ENCODE results near the gene PTPRG. TPM values are rescaled to one million over a fixed set of nuclear protein-coding genes. Genes with fewer than 3 reads are reported as not detected.

PTPRG gene
- total and polyA plus RNA-seq, 12 donors, result 6.3 to 119 (median 72.2) TPM

- intact Hi-C loops (cut with DNase I), result no loop called here
- Histone ChIP-seq H3K36me3 (replicated peaks in 1 of 2) (no peaks in the 10 kb centered on the region), H3K27me3 (no peaks in the 10 kb centered on the region), H3K27ac (no peak overlapping the region), H3K4me1 (replicated peaks in 1 of 2) (peaks cover 0 to 20% of the 10 kb centered on the region in 2 donors), H3K9me3 (replicated peaks in 1 of 3) (no peaks in the 10 kb centered on the region), H3K4me3 (no peak overlapping the region)
- TF ChIP-seq POLR2A (IDR thresholded peaks at IDR 0.05) (no peak), CTCF (IDR thresholded peaks at IDR 0.05) (no peak)
- DNase-seq, result no peak
- WGBS, 4 donors, result 62 to 73% (median 68%) methylated on average over 2 of the region's 2 CpGs
Observed at GRCh38 chr3:62246094-62246493, 684.7 kb downstream of the PTPRG start.

GRCh38 chr3:62246985-62247384 lies 685.6 kb downstream of the PTPRG start:
- intact Hi-C loops (cut with DNase I), result no loop called here
- Histone ChIP-seq H3K27me3 (no peaks in the 10 kb centered on the region), H3K4me3 (no peak overlapping the region), H3K27ac (no peak overlapping the region), H3K36me3 (replicated peaks in 1 of 2) (no peaks in the 10 kb centered on the region), H3K9me3 (replicated peaks in 1 of 3) (no peaks in the 10 kb centered on the region), H3K4me1 (replicated peaks in 1 of 2) (peaks cover 0 to 21% of the 10 kb centered on the region in 2 donors)
- TF ChIP-seq CTCF (IDR thresholded peaks at IDR 0.05), result no peak
- TF ChIP-seq POLR2A (IDR thresholded peaks at IDR 0.05), result no peak
- DNase-seq, result no peak
- WGBS, 4 donors, result 61 to 86% (median 79%) methylated on average over 1 of the region's 1 CpG

GRCh38 chr3:62248734-62249483 lies 687.5 kb downstream of the PTPRG start:
- Histone ChIP-seq H3K4me3 (no peak overlapping the region), H3K4me1 (replicated peaks in 1 of 2) (peaks cover 4 to 40% of the 10 kb centered on the region in 2 donors), H3K27ac (no peak overlapping the region), H3K27me3 (no peaks in the 10 kb centered on the region), H3K9me3 (replicated peaks in 1 of 3) (no peaks in the 10 kb centered on the region), H3K36me3 (replicated peaks in 1 of 2) (no peaks in the 10 kb centered on the region)
- TF ChIP-seq CTCF (IDR thresholded peaks at IDR 0.05) (no peak), POLR2A (IDR thresholded peaks at IDR 0.05) (no peak)
- intact Hi-C loops (cut with DNase I), result no loop called here
- DNase-seq, result no peak
- WGBS, 4 donors, result 41 to 57% (median 47%) methylated on average over 1 of the region's 1 CpG

GRCh38 chr3:62249484-62249776 lies 688.1 kb downstream of the PTPRG start:
- Histone ChIP-seq H3K27ac (no peak overlapping the region), H3K27me3 (no peaks in the 10 kb centered on the region), H3K4me3 (no peak overlapping the region), H3K36me3 (replicated peaks in 1 of 2) (no peaks in the 10 kb centered on the region), H3K9me3 (replicated peaks in 1 of 3) (no peaks in the 10 kb centered on the region), H3K4me1 (replicated peaks in 1 of 2) (peaks cover 4 to 42% of the 10 kb centered on the region in 2 donors)
- intact Hi-C loops (cut with DNase I), result no loop called here
- no peak for DNase-seq
- TF ChIP-seq CTCF (IDR thresholded peaks at IDR 0.05) (no peak), POLR2A (IDR thresholded peaks at IDR 0.05) (no peak)
- 75 to 90% (median 87%) methylated on average over 1 of the region's 1 CpG for WGBS, 4 donors

All from adrenal gland (tissue), 12 donors.